H1 (cell line): Measurements from ENCODE around the gene OR4E2. TPM values are rescaled to one million over a fixed set of nuclear protein-coding genes. Genes with fewer than 3 reads are reported as not detected.

Source experiments
- CTCF ChIA-PET: fragments of 300-600 bp; sonication (Branson Sonifier 250); formaldehyde crosslinking; loops from one replicate; lab custom pipeline; 2021; ENCODE audit not compliant: partially characterized antibody; lab: Charles Lee
- POLR2A ChIA-PET: fragments of 300-600 bp; sonication (Branson Sonifier 250); formaldehyde crosslinking; loops from one replicate; lab custom pipeline; 2021; ENCODE audit warnings: inconsistent platforms; ENCODE audit not compliant: partially characterized antibody; lab: Charles Lee
- DNase-seq, 2 experiments: peaks; one replicate each; pipeline versions ENCODE4 v3.0.0 to v3.0.0-alpha.2; 2010 to 2022; ENCODE audit warnings: low spot score in 2 of 2, low read depth in 1 of 2, mixed read lengths in 1 of 2
- FAIRE-seq: peaks from 2 replicates; lab custom pipeline; 2011; peaks lifted over from hg19 to GRCh38; lab: Jason Lieb, UNC
- H2AFZ ChIP-seq: 2 replicates; pipeline ENCODE4 v1.8.1; 2012; ENCODE audit warnings: low read length, inconsistent platforms
- H2AK5ac ChIP-seq: 2 replicates; pipeline ENCODE4 v1.6.1; 2013; ENCODE audit warnings: low read depth, low read length
- H2BK120ac ChIP-seq: replicated peaks from 2 replicates; pipeline ENCODE3; 2013; ENCODE audit warnings: low read depth, low read length, inconsistent platforms
- H2BK12ac ChIP-seq: 2 replicates; pipeline ENCODE4 v1.6.1; 2013; ENCODE audit warnings: low read depth, low read length
- H2BK15ac ChIP-seq: 2 replicates; pipeline ENCODE4 v1.6.1; 2013; ENCODE audit warnings: low read length
- H2BK20ac ChIP-seq: 2 replicates; pipeline ENCODE4 v1.6.1; 2013; ENCODE audit warnings: low read length
- H2BK5ac ChIP-seq: 2 replicates; pipeline ENCODE4 v1.6.1; 2013; ENCODE audit warnings: low read depth, low read length
- H3K14ac ChIP-seq: 2 replicates; pipeline ENCODE4 v1.6.1; 2013; ENCODE audit warnings: inconsistent platforms; ENCODE audit not compliant: insufficient read length
- H3K18ac ChIP-seq: 2 replicates; pipeline ENCODE4 v1.6.1; 2013; ENCODE audit warnings: low read length; ENCODE audit errors: extremely low read depth
- H3K23ac ChIP-seq: 2 replicates; pipeline ENCODE4 v1.6.1; 2013; ENCODE audit warnings: inconsistent platforms; ENCODE audit not compliant: insufficient read length
- H3K23me2 ChIP-seq: 2 replicates; pipeline ENCODE4 v1.6.1; 2013; ENCODE audit warnings: low read depth, low read length
- H3K27ac ChIP-seq: 2 replicates; pipeline ENCODE4 v1.6.1; 2011; ENCODE audit warnings: low read depth, low read length, inconsistent platforms
- H3K27me3 ChIP-seq, 4 experiments: replicated peaks in 1 of 4; 1 replicate in 1 of 4; 2 replicates in 3 of 4; pipeline versions ENCODE4 v1.6.1 to v1.8.1; 2011 to 2013; ENCODE audit warnings: low read length in 3 of 4, mild to moderate bottlenecking in 3 of 4, inconsistent platforms in 2 of 4, mixed read lengths in 2 of 4, moderate library complexity in 1 of 4; ENCODE audit not compliant: control insufficient read depth in 3 of 4, insufficient read depth in 3 of 4; ENCODE audit errors: extremely low read depth in 1 of 4
- H3K36me3 ChIP-seq, 4 experiments: 2 replicates each; pipeline versions ENCODE4 v1.6.1 to v1.8.1; 2011 to 2013; ENCODE audit warnings: mild to moderate bottlenecking in 4 of 4, low read length in 3 of 4, moderate library complexity in 2 of 4, control low read depth in 1 of 4, inconsistent platforms in 1 of 4; ENCODE audit not compliant: insufficient read depth in 4 of 4, control insufficient read depth in 2 of 4
- H3K4ac ChIP-seq: replicated peaks from 2 replicates; pipeline ENCODE3; 2013; ENCODE audit warnings: low read length, low read depth, mixed read lengths, inconsistent platforms; ENCODE audit not compliant: insufficient read length
- H3K4me1 ChIP-seq, 4 experiments: replicated peaks in 1 of 4; 1 replicate in 1 of 4; 2 replicates in 3 of 4; pipeline versions ENCODE4 v1.6.1 to v1.8.1; 2011 to 2013; ENCODE audit warnings: low read length in 3 of 4, inconsistent platforms in 2 of 4, mixed read lengths in 1 of 4; ENCODE audit not compliant: insufficient read depth in 4 of 4, control insufficient read depth in 3 of 4
- H3K4me2 ChIP-seq, 2 experiments: 2 replicates each; pipeline versions ENCODE4 v1.6.1 to v1.8.1; 2011 to 2013; ENCODE audit warnings: low read depth in 2 of 2, low read length in 2 of 2, control low read depth in 1 of 2, inconsistent platforms in 1 of 2, mild to moderate bottlenecking in 1 of 2; ENCODE audit not compliant: insufficient read depth in 1 of 2
- H3K4me3 ChIP-seq, 4 experiments: fragments of 200-600, 300-600 bp in 1 of 4; sonication (generic), shearing (Covaris generic), sonication (Bioruptor Twin) in 1 of 4; 2 replicates each; pipeline versions ENCODE4 v1.5.1 to v1.8.1; 2011 to 2016; ENCODE audit warnings: low read length in 4 of 4, low read depth in 3 of 4, control low read depth in 2 of 4, inconsistent platforms in 2 of 4, mild to moderate bottlenecking in 2 of 4, mixed read lengths in 1 of 4, moderate library complexity in 1 of 4; ENCODE audit not compliant: insufficient read depth in 2 of 4; ENCODE audit errors: extremely low read depth in 1 of 4
- H3K56ac ChIP-seq: replicated peaks from 2 replicates; pipeline ENCODE3; 2013; ENCODE audit warnings: low read depth, mild to moderate bottlenecking, mixed read lengths, low read length, inconsistent platforms; ENCODE audit not compliant: insufficient read length
- H3K79me1 ChIP-seq: 2 replicates; pipeline ENCODE4 v1.6.1; 2013; ENCODE audit warnings: low read depth, low read length, control low read depth
- H3K79me2 ChIP-seq, 2 experiments: 2 replicates each; pipeline versions ENCODE4 v1.6.1 to v1.8.1; 2012 to 2013; ENCODE audit warnings: low read length in 2 of 2, mild to moderate bottlenecking in 2 of 2, inconsistent platforms in 1 of 2; ENCODE audit not compliant: insufficient read depth in 2 of 2, control insufficient read depth in 1 of 2
- H3K9ac ChIP-seq, 4 experiments: replicated peaks in 1 of 4; 1 replicate in 1 of 4; 2 replicates in 3 of 4; pipeline versions ENCODE4 v1.6.1 to v1.8.1; 2011 to 2013; ENCODE audit warnings: low read depth in 3 of 4, low read length in 3 of 4, control low read depth in 2 of 4, mild to moderate bottlenecking in 2 of 4, moderate library complexity in 2 of 4, inconsistent platforms in 1 of 4; ENCODE audit errors: extremely low read depth in 1 of 4
- H3K9me3 ChIP-seq, 2 experiments: 2 replicates each; pipeline versions ENCODE4 v1.6.1 to v1.8.1; 2012 to 2013; ENCODE audit warnings: mild to moderate bottlenecking in 2 of 2, moderate library complexity in 2 of 2, control low read depth in 1 of 2, inconsistent platforms in 1 of 2, low read depth in 1 of 2, low read length in 1 of 2, mixed read lengths in 1 of 2; ENCODE audit not compliant: insufficient read depth in 2 of 2
- H4K20me1 ChIP-seq, 2 experiments: replicated peaks in 1 of 2; 2 replicates each; pipeline versions ENCODE3 to v1.8.1; 2011 to 2013; ENCODE audit warnings: inconsistent platforms in 2 of 2, low read length in 2 of 2, mild to moderate bottlenecking in 1 of 2; ENCODE audit not compliant: insufficient read depth in 2 of 2, control insufficient read depth in 1 of 2
- H4K5ac ChIP-seq: 2 replicates; pipeline ENCODE4 v1.6.1; 2013; ENCODE audit warnings: low read length, low read depth, mixed read lengths, inconsistent platforms; ENCODE audit not compliant: insufficient read length
- H4K8ac ChIP-seq: 2 replicates; pipeline ENCODE4 v1.8.0; 2013; ENCODE audit warnings: mild to moderate bottlenecking, moderate library complexity, low read length, inconsistent platforms; ENCODE audit not compliant: insufficient read depth; ENCODE audit errors: extremely low read depth
- H4K91ac ChIP-seq: replicated peaks from 2 replicates; pipeline ENCODE3; 2013; ENCODE audit warnings: low read length, mixed read lengths, inconsistent platforms; ENCODE audit not compliant: insufficient read length
- GABPA ChIP-seq: IDR thresholded peaks from 2 replicates; pipeline ENCODE4 v1.6.1; 2011; ENCODE audit warnings: mild to moderate bottlenecking, low read length, moderate library complexity, borderline replicate concordance; ENCODE audit not compliant: insufficient read depth
- WGBS, 2 experiments: shearing (Covaris generic) in 1 of 2; methylation state at CpG; one replicate each; pipeline versions ENCODE4 v1.1.6 to v1.1.7; 2013 to 2015; ENCODE audit warnings: low lambda C conversion rate in 2 of 2, mixed read lengths in 2 of 2, inconsistent platforms in 1 of 2, low coverage in 1 of 2, missing lambda C conversion rate in 1 of 2; ENCODE audit not compliant: insufficient replicate concordance in 2 of 2, insufficient coverage in 1 of 2, insufficient read length in 1 of 2; ENCODE audit errors: extremely low coverage in 1 of 2, missing lambda C conversion rate in 1 of 2; 5-methylcytosine and 5-hydroxymethylcytosine counted together
- polyA plus RNA-seq, 7 experiments: library from polyadenylated mRNA; depleted of rRNA in 3 of 7; stranded (reverse) in 5 of 7; unstranded in 2 of 7; fragments of >200 nt in 5 of 7; fragments of 200-250 nt in 2 of 7; gene quantifications; 1 replicate in 5 of 7; 2 replicates in 1 of 7; 4 replicates in 1 of 7; pipeline versions ENCODE4 v1.2.1 to v1.2.3, GENCODE V29; 2011 to 2013; ENCODE audit warnings: missing spikeins in 2 of 7, mixed read lengths in 2 of 7
- total RNA-seq: library from RNA; stranded (reverse); fragmentation: NEBNext Ultra II Directional; extraction: Animal tissue kit (Norgen Biotek cat#: 25700); gene quantifications from 2 replicates; pipeline ENCODE4 v1.2.1, GENCODE V29; 2021

The OR4E2 gene
- total and polyA plus RNA-seq, 2 of the 8 experiments (the other 6 are each of a cell fraction or from before 2014, with no cell fraction given), result not detected

- Histone ChIP-seq H3K9ac (no peak within 1 kb of the TSS), H4K5ac (no peak within 1 kb of the TSS), H2BK20ac (no peak within 1 kb of the TSS), H3K4me2 (no peak within 1 kb of the TSS), H2BK12ac (no peak within 1 kb of the TSS), H3K36me3 (no peaks in the 10 kb centered on the region), H2BK5ac (no peak within 1 kb of the TSS), H3K56ac (no peak within 1 kb of the TSS), H3K4ac (no peak within 1 kb of the TSS), H3K79me1 (no peaks in the 10 kb centered on the region), H3K23me2 (no peaks in the 10 kb centered on the region), H3K23ac (no peak within 1 kb of the TSS), H3K9me3 (no peaks in the 10 kb centered on the region), H2AFZ (no peak within 1 kb of the TSS; the same call in 1 of the 2 replicates), H3K14ac (no peak within 1 kb of the TSS), H4K8ac (no peak within 1 kb of the TSS; the same call in 1 of the 2 replicates), H3K27me3 (no peaks in the 10 kb centered on the region), H2BK15ac (no peak within 1 kb of the TSS), H4K20me1 (no peaks in the 10 kb centered on the region), H4K91ac (no peak within 1 kb of the TSS), H2AK5ac (no peak within 1 kb of the TSS), H3K4me3 (no peak within 1 kb of the TSS), H3K4me1 (no peaks in the 10 kb centered on the region), H3K18ac (no peak within 1 kb of the TSS), H3K79me2 (no peaks in the 10 kb centered on the region), H3K27ac (no peak within 1 kb of the TSS), H2BK120ac (no peak within 1 kb of the TSS)
- 89% methylated on average over 4 of the region's 4 CpGs; no CpG with 5 or more reads in 1 of the 2 experiments for WGBS, 2 experiments
- ChIA-PET POLR2A (no interaction called here), CTCF (interaction anchor here (1.0 kb wide), 1 partner anchor 55 kb away, joined by 3 read pairs; the partner anchor contains the start of gene OR10G3)
- FAIRE-seq (no peak), DNase-seq (no peak)
- no peak for TF ChIP-seq GABPA
These were observed 18.8 kb upstream of the OR4E2 start, which contains the start of gene OR10G2 for GRCh38 chr14:21634840-21635239. Gene OR10G2, minus strand, starts transcription at chr14:21634940. Its CDS starts 98 bp downstream, at chr14:21634842.
